ENCODE data around the gene FMR1.

FMR1 gene

DNA sequence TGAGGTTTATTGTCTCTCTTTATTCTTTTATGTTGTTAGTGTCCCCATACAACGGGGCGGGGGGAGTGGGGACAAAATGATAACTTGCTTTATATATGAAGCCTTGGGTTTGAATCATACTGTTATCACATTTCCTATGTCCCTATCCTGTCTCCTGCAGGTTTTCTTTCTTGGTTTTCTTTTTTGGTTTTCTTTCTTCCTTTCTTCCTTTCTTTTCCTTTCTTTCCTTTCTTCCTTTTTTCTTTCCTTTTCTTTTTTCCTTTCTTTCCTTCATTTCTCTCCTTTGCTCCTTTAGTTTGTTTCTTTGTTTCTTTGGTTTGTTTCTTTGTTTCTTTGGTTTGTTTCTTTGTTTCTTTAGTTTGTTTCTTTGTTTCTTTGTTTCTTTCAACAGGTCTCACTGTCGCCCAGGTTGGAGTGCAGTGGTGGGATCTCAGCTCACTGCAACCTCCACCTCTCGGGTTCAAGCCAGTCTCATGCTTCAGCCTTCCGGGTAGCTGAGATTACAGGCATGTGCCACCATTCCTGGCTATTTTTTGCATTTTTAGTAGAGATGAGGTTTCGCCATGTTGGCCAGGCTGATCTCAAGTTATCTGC lies 4.8 kb downstream of the FMR1 start:
- DNase-seq (ENCODE audit: low read depth in 3 of 3, low spot score in 1 of 3): no peak

DNA sequence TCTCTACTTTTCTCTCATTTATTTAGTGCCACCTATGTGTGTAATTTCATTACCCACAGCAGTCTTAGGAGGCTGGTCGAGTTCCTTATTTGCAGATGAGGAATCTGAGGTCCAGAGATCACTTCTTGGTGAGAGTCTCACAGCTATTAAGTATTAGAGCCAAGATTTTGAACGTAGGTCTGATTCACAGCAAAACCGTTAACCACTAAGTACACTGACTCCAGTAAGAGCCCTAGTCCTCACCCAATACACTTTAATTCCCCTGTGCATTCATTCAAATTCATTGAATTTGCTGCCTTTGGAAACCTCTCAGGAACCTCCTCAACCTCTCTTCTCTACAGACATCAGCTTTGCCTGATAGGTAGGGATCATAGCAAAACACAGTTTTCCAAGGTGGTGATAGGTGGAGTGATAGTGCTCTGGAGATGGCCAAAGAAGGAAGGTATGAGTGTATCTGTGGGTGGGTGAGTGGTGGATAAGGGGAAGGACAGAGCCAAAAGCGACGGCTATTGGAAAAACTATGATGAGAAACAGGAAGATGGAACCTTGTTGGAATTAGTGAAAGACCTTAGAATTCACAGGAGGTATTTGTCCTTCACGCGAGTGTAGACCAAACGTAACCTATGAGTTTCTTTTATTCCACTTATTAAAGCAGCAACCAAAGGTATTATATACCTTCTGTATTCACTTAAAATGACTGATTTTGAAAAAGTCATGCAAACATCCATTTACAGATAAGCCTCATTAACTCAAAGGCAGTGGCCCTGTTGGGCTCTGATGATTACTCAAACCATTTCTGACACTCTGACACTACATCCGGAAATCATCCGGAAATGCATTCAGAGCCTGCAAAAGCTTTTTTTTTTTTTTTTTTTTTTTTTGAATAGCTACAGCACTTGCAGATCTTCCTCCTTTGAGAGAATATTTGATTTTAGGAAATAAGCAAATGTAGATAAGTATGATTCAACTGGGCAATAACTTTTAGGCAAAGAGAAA lies 6.3 kb downstream of the FMR1 start:
- DNase-seq (ENCODE audit: low read depth in 3 of 3, low spot score in 1 of 3): no peak

DNA sequence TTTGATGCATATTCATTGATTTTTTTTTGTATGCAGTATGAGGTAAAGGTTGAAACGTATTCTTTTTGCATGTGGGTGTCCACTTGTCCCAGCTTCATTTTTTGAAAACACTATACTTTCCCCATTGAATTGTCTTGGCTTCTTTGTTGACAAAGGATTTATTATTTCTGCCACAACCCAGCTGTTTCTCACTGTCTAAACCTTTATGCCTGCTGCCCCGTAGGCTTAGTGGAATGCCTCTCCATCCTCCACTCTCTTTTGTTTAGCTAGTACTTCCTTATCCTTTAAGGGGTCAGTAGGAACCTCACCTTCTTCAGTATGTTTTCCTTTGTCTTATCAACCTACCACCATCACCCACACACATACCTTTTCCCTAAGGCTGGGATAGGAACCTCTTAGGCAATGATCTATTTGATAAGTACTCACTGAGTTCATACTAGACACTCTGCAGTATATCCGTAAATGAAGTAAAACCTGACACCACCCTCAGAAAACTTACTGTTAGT lies 8.5 kb downstream of the FMR1 start:
- no peak for DNase-seq (ENCODE audit: low read depth in 3 of 3, low spot score in 1 of 3)

DNA sequence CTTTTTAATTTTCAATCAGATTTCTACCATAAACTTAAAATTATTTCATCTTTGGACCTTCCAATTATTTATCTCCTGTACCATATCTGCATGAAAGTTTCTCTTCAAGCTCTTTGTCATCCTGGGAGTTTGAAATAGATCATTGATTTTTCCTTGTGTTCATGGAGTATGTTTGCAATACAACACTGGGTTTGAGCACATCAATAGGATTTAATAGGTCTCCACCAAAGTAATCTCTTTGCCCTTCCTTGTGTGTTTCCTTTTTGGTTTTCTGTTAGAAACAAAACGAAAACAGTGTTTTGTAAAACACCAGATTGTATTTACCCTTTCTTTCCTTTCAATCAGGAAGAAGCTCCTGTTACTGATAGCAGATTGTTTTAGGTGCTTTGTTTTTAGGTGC lies 11.9 kb downstream of the FMR1 start:
- DNase-seq (ENCODE audit: low read depth in 3 of 3, low spot score in 1 of 3): no peak

DNA sequence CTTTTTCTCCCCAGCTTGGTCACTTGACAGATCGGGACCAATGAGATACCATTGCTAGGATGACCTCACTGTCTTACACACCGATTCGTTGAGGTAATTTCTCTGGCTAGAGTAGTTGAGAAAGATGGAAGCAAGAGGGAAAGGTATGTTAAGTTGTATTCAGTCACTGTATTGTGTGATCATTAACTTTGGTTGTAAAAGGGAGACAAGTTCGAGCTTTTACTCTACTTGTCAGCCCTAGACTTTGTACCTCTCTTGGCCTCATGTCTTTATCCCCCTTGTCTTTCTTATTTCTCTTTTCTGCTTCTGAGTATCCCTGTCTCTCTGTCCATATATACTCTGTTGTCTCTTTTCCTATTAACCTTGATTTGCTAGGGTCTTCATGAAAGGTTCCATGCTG lies 15.5 kb downstream of the FMR1 start:
- DNase-seq (ENCODE audit: low read depth in 3 of 3, low spot score in 1 of 3): no peak

DNA sequence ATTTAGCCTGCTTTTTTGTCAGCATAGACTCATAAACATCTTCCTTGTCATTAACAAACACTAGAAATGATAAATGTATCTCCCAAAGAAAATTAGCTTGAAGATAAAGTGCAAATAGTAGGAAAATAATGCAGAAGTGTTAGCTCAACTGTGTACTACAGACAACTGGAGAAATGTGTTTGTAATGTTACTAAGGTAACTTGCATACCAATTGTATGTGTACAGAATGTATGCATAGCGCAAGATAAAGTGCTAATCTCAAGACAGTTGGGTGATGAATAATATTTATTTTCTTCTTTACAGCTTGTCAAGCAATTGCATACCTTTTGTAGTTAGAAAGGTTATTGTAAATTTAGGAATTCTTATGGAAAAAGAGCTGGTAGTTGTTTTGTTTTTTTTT lies 22.1 kb downstream of the FMR1 start:
- no peak for DNase-seq (ENCODE audit: low read depth in 3 of 3, low spot score in 1 of 3)

DNA sequence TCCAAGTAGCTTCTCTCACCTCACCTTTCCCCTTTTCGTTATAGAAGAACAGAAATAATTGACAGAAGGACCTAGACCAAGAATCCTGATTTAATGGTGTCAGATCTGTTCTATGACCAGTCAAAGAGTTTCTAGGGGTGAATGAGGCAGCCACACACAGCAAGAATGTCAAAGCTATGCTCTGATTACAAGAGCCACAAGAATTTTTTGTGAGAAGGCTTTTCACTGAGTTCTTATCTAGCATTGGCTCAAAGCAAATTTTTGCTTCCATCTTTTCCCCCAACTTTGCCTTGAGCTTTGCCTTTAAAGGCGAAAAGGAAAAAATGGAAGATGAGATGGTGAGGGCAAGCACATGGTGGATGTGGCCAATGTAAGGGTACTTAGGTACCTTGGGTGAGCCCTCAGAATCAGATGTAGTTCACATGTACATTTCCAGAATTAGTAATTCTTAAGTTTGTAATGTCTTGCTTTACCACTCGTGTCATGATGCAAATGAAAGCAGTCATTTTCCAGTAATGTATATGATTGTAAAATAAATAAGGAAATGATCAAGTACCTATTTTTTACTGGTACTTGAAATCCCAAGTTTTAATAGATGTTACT lies 23.5 kb downstream of the FMR1 start:
- DNase-seq (ENCODE audit: low read depth in 3 of 3, low spot score in 1 of 3): no peak

DNA sequence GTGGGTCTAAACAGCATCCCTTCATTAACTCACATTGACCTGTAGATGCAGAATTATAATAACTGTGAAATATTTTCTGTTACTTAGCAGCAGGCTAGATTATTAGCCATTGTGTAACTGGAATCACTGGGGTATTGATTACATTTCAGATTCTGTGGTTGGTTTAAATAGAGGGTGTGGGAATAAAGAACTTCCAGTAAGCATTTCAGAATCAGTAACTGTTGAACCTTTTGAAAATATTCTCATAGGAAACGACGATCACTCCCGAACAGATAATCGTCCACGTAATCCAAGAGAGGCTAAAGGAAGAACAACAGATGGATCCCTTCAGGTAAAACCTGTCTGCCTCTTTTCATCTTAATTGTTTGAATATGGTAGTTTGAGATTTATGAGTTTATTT lies 33.6 kb downstream of the FMR1 start:
- DNase-seq (ENCODE audit: low read depth in 3 of 3, low spot score in 1 of 3): no peak

DNA sequence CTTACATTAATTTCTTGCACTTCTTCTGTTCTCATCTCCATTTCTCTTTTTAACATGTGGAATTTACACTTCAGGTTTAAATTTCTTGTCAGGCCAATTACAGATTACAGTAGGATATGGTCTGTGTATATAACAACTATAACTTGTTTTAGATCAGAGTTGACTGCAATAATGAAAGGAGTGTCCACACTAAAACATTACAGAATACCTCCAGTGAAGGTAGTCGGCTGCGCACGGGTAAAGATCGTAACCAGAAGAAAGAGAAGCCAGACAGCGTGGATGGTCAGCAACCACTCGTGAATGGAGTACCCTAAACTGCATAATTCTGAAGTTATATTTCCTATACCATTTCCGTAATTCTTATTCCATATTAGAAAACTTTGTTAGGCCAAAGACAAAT lies 36.8 kb downstream of the FMR1 start:
- DNase-seq (ENCODE audit: low read depth in 3 of 3, low spot score in 1 of 3): no peak

DNA sequence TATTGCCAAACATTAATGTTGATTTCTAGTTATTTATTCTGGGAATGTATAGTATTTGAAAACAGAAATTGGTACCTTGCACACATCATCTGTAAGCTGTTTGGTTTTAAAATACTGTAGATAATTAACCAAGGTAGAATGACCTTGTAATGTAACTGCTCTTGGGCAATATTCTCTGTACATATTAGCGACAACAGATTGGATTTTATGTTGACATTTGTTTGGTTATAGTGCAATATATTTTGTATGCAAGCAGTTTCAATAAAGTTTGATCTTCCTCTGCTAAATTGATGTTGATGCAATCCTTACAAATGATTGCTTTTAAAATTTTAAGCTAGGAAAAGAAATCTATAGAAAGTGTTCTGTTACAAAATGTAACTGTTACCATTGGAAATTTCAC lies 38.6 kb downstream of the FMR1 start:
- DNase-seq (ENCODE audit: low read depth in 3 of 3, low spot score in 1 of 3): no peak

DNA sequence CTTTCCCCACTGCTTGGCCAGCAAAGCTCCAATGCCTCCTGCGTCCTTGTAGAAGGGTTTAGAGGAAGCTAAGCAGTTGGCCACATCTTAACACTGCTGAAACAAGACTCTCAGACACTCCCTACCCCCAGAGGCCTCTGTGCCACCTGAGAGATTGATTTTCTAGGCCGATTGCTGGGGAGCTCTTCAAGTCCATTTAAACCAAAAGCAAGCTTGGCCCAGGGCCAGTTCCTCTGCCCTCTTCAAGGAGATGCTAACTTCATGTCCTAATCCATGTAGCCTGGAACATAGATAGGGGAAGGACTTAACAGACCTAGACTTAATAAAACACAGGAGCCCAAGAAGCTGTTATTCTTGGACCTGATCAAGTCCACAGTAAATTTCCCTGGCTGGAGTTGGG lies 42.3 kb downstream of the FMR1 start:
- DNase-seq (ENCODE audit: low read depth in 3 of 3, low spot score in 1 of 3): no peak

DNA sequence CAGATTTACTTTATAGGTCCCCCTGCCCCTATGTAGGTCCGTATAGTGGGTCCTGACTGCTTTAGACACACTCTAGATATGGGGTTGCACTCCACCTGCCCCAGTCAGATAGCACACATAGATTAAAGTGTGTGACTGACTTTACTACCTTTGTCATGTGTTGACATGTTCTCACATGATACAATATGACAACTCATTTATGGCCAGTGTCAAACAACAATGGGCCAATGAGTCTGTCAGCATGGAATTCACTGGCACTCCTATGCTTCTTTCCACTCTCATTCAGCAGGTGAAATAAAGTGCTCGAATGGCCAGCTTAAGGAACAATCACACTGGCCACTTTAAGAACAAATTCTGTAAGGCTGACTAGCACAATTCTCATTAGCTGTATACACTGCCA lies 45.6 kb downstream of the FMR1 start:
- no peak for DNase-seq (ENCODE audit: low read depth in 3 of 3, low spot score in 1 of 3)

DNA sequence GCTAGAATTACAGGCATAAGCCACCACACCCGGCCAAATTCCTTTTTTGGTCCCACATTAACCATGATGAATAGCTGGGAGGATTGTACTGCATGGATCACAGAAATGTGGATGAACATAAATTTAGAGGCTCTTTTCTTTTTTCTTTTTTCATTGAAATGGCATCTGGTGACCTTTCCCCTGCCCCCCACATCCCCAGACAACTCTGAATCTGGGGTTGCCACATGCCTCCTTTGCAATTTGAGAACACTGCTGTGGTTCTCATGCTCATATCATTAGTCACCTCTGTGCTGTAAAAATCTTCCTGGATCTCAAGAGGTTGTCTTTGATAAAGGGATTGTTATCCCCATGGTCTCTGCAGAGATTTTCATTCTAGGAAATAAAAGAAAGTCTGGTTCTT lies 46.6 kb downstream of the FMR1 start:
- DNase-seq (ENCODE audit: low read depth in 3 of 3, low spot score in 1 of 3): no peak

DNA sequence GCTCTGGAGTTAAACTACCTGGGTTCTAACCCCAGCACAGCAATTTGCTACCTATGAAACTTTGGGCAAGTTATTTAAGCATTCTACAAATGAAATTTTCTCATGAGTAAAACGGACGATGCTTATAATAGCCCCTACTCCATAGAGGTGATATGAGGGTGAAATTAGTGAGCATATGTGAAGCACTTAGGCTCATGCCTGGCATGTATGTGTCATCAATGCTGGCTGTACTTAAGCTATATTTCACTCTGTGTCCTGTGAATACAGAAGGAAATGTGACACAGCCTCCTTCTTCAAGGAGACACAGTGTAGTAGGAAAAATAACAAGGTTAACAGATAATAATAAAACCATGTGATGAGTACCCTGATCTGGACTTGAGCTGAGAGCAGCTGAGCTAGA lies 49.0 kb downstream of the FMR1 start:
- no peak for DNase-seq (ENCODE audit: low read depth in 3 of 3, low spot score in 1 of 3)

DNA sequence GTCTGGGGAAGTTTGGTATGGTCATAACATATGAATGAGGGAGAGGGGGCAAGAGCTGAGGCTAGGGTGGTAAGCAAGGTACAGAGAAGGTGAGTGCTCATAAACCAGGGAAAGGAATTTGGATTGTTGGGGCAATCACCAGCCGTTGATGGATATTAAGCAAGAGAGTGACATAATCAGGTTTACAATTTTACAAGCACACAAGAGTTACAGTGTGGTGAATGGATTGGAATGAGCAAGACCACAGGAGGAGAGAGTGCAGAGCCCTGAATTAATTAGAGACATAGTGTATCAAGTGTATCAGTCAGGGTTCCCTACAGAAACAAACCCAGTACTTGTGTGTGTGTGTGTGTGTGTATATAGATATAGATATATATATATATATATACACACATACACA lies 50.8 kb downstream of the FMR1 start:
- no peak for DNase-seq (ENCODE audit: low read depth in 3 of 3, low spot score in 1 of 3)

DNA sequence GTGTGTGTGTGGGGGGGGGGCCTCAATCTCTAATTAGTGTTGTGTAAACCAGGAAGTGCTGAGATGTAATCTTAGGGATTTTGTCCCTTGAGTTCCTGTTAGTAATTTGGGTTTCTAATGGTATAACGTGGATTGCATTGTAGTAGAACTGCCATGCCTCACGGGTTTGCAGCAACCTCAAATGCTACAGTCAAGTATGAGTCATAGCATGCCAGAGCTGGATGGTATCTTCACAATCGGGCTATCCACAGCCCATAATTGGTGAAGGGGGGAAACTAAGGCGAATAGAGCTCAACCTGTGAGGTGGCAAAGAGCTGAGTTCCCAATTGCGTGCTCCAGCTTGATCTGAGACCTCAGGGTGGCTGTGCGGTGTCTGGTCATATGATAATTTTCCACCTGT lies 67.2 kb downstream of the FMR1 start:
- DNase-seq (ENCODE audit: low read depth in 3 of 3, low spot score in 1 of 3): no peak

DNA sequence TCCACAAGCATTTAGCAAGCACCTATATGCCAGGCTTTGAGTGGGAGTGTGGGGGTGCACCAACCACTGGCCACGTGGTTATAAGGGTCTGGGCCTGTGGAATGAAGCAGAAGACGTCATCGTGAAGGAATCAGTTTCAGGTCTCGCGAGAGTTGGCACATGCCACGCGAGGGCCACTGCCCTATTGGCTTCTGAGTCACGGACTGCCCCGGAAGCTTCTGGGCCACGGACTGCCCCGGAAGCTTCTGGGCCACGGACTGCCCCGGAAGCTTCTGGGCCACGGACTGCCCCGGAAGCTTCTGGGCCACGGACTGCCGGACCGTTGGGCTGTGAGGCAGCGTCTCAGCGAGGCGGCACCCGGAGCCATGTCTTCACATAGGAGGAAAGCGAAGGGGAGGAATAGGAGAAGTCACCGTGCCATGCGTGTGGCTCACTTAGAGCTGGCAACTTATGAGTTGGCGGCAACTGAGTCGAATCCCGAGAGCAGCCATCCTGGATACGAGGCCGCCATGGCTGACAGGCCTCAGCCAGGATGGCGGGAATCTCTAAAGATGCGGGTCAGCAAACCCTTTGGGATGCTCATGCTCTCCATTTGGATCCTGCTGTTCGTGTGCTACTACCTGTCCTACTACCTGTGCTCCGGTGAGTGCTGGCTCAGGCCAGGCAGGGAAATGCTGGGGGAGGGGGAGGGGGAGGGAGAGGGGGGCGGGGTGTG lies 69.5 kb downstream of the FMR1 start, which contains the start of gene FMR1NB:
Gene FMR1NB, plus strand, starts transcription at position 300 of the 715 bp plus-strand sequence. Its CDS starts 66 bp downstream, at position 366.
- DNase-seq (ENCODE audit: low read depth in 3 of 3, low spot score in 1 of 3): no peak

All from stimulated activated CD4-positive, alpha-beta T cell treated with anti-CD3 and anti-CD28 coated beads, TNF-alpha, amount 100 ng/mL, for 1 hour (primary cell).